Right lobe of liver (tissue), 6 donors: ENCODE measurements around the gene COX20. TPM values are rescaled to one million over a fixed set of nuclear protein-coding genes. Genes with fewer than 3 reads are reported as not detected.

Experiments used
- ATAC-seq, 4 donors: fragments of 200-7000 bp; cut with Tn5 transposase; one replicate each; pipeline ENCODE4 v1.9.1; 2020; ENCODE audit warnings: mild to moderate bottlenecking in 4 of 4, moderate library complexity in 4 of 4
- DNase-seq, 3 donors: peaks; one replicate each; pipeline ENCODE4 v3.0.0-alpha.2; 2020
- H3K27ac ChIP-seq, 3 donors: fragments of 200-600 bp; one replicate each; pipeline ENCODE4 v1.8.0; 2022
- H3K27me3 ChIP-seq, 2 donors: fragments of 200-600 bp; one replicate each; pipeline ENCODE4 v1.8.0; 2022
- H3K36me3 ChIP-seq, 4 donors: fragments of 200-600 bp; sonication (generic) in 1 of 4; one replicate each; pipeline versions ENCODE4 v1.5.1 to v1.8.0; 2017 to 2022; ENCODE audit warnings: control low read depth in 1 of 4
- H3K4me1 ChIP-seq, 4 donors: fragments of 200-600 bp; sonication (generic) in 1 of 4; one replicate each; pipeline versions ENCODE4 v1.5.1 to v1.8.0; 2017 to 2022; ENCODE audit warnings: control low read depth in 1 of 4
- H3K4me3 ChIP-seq, 3 donors: fragments of 200-600 bp; one replicate each; pipeline ENCODE4 v1.8.0; 2022
- H3K9me3 ChIP-seq, 4 donors: fragments of 200-600 bp; sonication (generic) in 1 of 4; one replicate each; pipeline versions ENCODE4 v1.5.1 to v1.8.0; 2017 to 2022; ENCODE audit warnings: control low read depth in 1 of 4
- CTCF ChIP-seq, 4 donors: fragments of 200-600 bp in 3 of 4; fragments of 450-650 bp in 1 of 4; IDR thresholded peaks; one replicate each; pipeline versions ENCODE4 v1.5.1 to v1.8.0; 2016 to 2022; ENCODE audit warnings: antibody characterized with exemption in 4 of 4, mild to moderate bottlenecking in 2 of 4
- POLR2A ChIP-seq: fragments of 450-650 bp; IDR thresholded peaks from one replicate; pipeline ENCODE4 v1.6.1; 2017; ENCODE audit warnings: antibody characterized with exemption, mild to moderate bottlenecking
- WGBS: methylation state at CpG from one replicate; pipeline ENCODE4 v1.1.6; 2018; ENCODE audit warnings: low coverage, low lambda C conversion rate; ENCODE audit not compliant: insufficient coverage; ENCODE audit errors: missing lambda C conversion rate; 5-methylcytosine and 5-hydroxymethylcytosine counted together
- intact Hi-C, 2 donors: fragments of 100-400 bp; cut with DNase I; formaldehyde crosslinking; loops; one replicate each; pipeline versions ENCODE4 v1.11.2 to v1.14.1; 2022
- total RNA-seq, 6 experiments: library from RNA; depleted of rRNA in 2 of 6; stranded (reverse); fragments of >200 nt in 2 of 6; fragmentation: NEBNext Ultra II Directional in 3 of 6; extraction: Animal tissue kit (Norgen Biotek cat#: 25700) in 3 of 6; gene quantifications; one replicate each; pipeline versions ENCODE4 v1.1.0 to v1.2.4, GENCODE V29; 2016 to 2023
- donor health status: DM: no; HTN: yes; CAD: no.
- donor health status: DM: no; HTN: no; CAD: no.
- donor health status: DM: no; HTN: no; CAD: no.
- donor health status: DM: no; HTN: yes; CAD: no.
- donor health status: DM: no; HTN: yes; CAD: no.

The COX20 gene
- total RNA-seq, 6 experiments from 2014 or later: 16.8 to 28.5 (median 19.6) TPM

GRCh38 chr1:244804841-244805240 is 30.6 kb upstream of the COX20 start:
- Histone ChIP-seq H3K9me3 (no peaks in the 10 kb centered on the region), H3K36me3 (no peaks in the 10 kb centered on the region), H3K27me3 (no peaks in the 10 kb centered on the region), H3K4me3 (no peak overlapping the region), H3K27ac (no peak overlapping the region), H3K4me1 (no peaks in the 10 kb centered on the region)
- intact Hi-C loops: loop anchor here (10.0 kb wide), 2 partner anchors 230 to 240 kb away; no protein-coding TSS in a partner anchor
- TF ChIP-seq CTCF (IDR thresholded peaks at IDR 0.05): no peak
- DNase-seq: no peak
- 95% methylated on average over 8 of the region's 8 CpGs for WGBS
- ATAC-seq: no peak

GRCh38 chr1:244807138-244807537 is 28.3 kb upstream of the COX20 start:
- TF ChIP-seq CTCF (IDR thresholded peaks at IDR 0.05) (no peak), POLR2A (no peak)
- intact Hi-C loops: loop anchor here (10.0 kb wide), 2 partner anchors 228 to 238 kb away; no protein-coding TSS in a partner anchor
- ATAC-seq: no peak
- no peak overlapping the region for H3K4me3 ChIP-seq
- no peaks in the 10 kb centered on the region for H3K9me3 ChIP-seq
- no peaks in the 10 kb centered on the region for H3K4me1 ChIP-seq
- DNase-seq: no peak
- H3K36me3 ChIP-seq: no peaks in the 10 kb centered on the region
- H3K27me3 ChIP-seq: no peaks in the 10 kb centered on the region
- no peak overlapping the region for H3K27ac ChIP-seq

GRCh38 chr1:244810221-244810620 is 25.2 kb upstream of the COX20 start:
- no peak for DNase-seq
- H3K4me1 ChIP-seq: no peaks in the 10 kb centered on the region
- ATAC-seq: no peak
- TF ChIP-seq CTCF (IDR thresholded peaks at IDR 0.05) (no peak), POLR2A (no peak)
- 82% methylated on average over 13 of the region's 22 CpGs for WGBS
- no peak overlapping the region for H3K27ac ChIP-seq
- no peaks in the 10 kb centered on the region for H3K27me3 ChIP-seq
- no peak overlapping the region for H3K4me3 ChIP-seq
- intact Hi-C loops: no loop called here
- H3K36me3 ChIP-seq: no peaks in the 10 kb centered on the region
- H3K9me3 ChIP-seq: no peaks in the 10 kb centered on the region

GRCh38 chr1:244813327-244813726 is 22.1 kb upstream of the COX20 start:
- Histone ChIP-seq H3K36me3 (no peaks in the 10 kb centered on the region), H3K4me1 (no peaks in the 10 kb centered on the region), H3K9me3 (no peaks in the 10 kb centered on the region), H3K27me3 (no peaks in the 10 kb centered on the region), H3K4me3 (no peak overlapping the region), H3K27ac (no peak overlapping the region)
- TF ChIP-seq CTCF (IDR thresholded peaks at IDR 0.05) (no peak), POLR2A (no peak)
- no peak for DNase-seq
- intact Hi-C loops: no loop called here
- no peak for ATAC-seq
- 72% methylated on average over 4 of the region's 6 CpGs for WGBS

- WGBS: 51% methylated on average over 15 of the region's 15 CpGs
- H3K4me3 ChIP-seq: no peak overlapping the region
- intact Hi-C loops: no loop called here
- no peaks in the 10 kb centered on the region for H3K9me3 ChIP-seq
- H3K27ac ChIP-seq: no peak overlapping the region
- TF ChIP-seq POLR2A (no peak), CTCF (IDR thresholded peaks at IDR 0.05) (no peak)
- no peaks in the 10 kb centered on the region for H3K4me1 ChIP-seq
- H3K36me3 ChIP-seq: no peaks in the 10 kb centered on the region
- H3K27me3 ChIP-seq: no peaks in the 10 kb centered on the region
- DNase-seq (no peak), ATAC-seq (peak in 1 of 4 donors; percentile 15)
These were observed 19.8 kb upstream of the COX20 start for GRCh38 chr1:244815600-244816099.
